OCI-LY1 (cell line): ENCODE data around the gene HOXA5.

Source experiments
- CTCF ChIP-seq: fragments of 200-600 bp; sonication (generic), shearing (Covaris generic); IDR thresholded peaks from 2 replicates; pipeline ENCODE4 v1.5.1; 2017; ENCODE audit warnings: mild to moderate bottlenecking, antibody characterized with exemption, low read length, moderate library complexity, mixed read lengths
- EZH2 ChIP-seq: fragments of 200-600 bp; sonication (generic), shearing (Covaris generic); IDR thresholded peaks from 2 replicates; pipeline ENCODE4 v1.8.0; 2017; ENCODE audit warnings: borderline replicate concordance, mixed run types, mild to moderate bottlenecking, antibody characterized with exemption, low read length, moderate library complexity, mixed read lengths

- TF ChIP-seq CTCF (no peak), EZH2 (no peak)
These were observed 19.9 kb downstream of the HOXA5 start for GRCh38 chr7:27123477-27124053.
